GM18870 (cell line): Measurements from ENCODE around the gene MS4A15.
A peak's percentile ranks its signal among the peaks of the same experiment; 100 is the strongest.
"Not testable (repeated sequence)": the region's sequence is repeated elsewhere in the genome, so short reads cannot be mapped to it uniquely, and the experiment has no call there.

ENCODE experiments used
- ATAC-seq: cut with Tn5 transposase; IDR thresholded peaks from one replicate; pipeline ENCODE4 v1.9.1; 2021; ENCODE audit warnings: moderate library complexity; ENCODE audit not compliant: unreplicated experiment

Gene MS4A15

GRCh38 chr11:60753309-60753708 lies 3.4 kb upstream of the MS4A15 start:
- ATAC-seq, result no peak

- ATAC-seq, result no peak
These were observed 1.8 kb upstream of the MS4A15 start for GRCh38 chr11:60754887-60755286.

GRCh38 chr11:60757231-60757800 lies 649 bp downstream of the MS4A15 start:
- ATAC-seq, result no peak

GRCh38 chr11:60758671-60759070 lies 2.0 kb downstream of the MS4A15 start:
- not testable (repeated sequence) for ATAC-seq

- not testable (repeated sequence) for ATAC-seq
These were observed 3.0 kb downstream of the MS4A15 start for GRCh38 chr11:60759438-60760225.

GRCh38 chr11:60761436-60762190 lies 4.9 kb downstream of the MS4A15 start:
- ATAC-seq, result peak; percentile 31

GRCh38 chr11:60762851-60763691 lies 6.4 kb downstream of the MS4A15 start:
- peak; percentile 61 for ATAC-seq

- ATAC-seq, result peak; percentile 40
These were observed 7.2 kb downstream of the MS4A15 start for GRCh38 chr11:60763692-60764369.

GRCh38 chr11:60764879-60765278 lies 8.2 kb downstream of the MS4A15 start:
- no peak for ATAC-seq

- ATAC-seq, result no peak
These were observed 8.7 kb downstream of the MS4A15 start for GRCh38 chr11:60765355-60765754.

- ATAC-seq, result no peak
These were observed 9.9 kb downstream of the MS4A15 start for GRCh38 chr11:60766547-60766946.

GRCh38 chr11:60767388-60767811 lies 10.7 kb downstream of the MS4A15 start:
- ATAC-seq, result no peak

- no peak for ATAC-seq
These were observed 11.5 kb downstream of the MS4A15 start for GRCh38 chr11:60768202-60768601.

GRCh38 chr11:60769273-60769672 lies 12.6 kb downstream of the MS4A15 start:
- no peak for ATAC-seq

- no peak for ATAC-seq
These were observed 13.1 kb downstream of the MS4A15 start for GRCh38 chr11:60769811-60770210.

GRCh38 chr11:60771146-60771545 lies 14.5 kb downstream of the MS4A15 start:
- no peak for ATAC-seq

- no peak for ATAC-seq
These were observed 15.3 kb downstream of the MS4A15 start for GRCh38 chr11:60771879-60772525.

- no peak for ATAC-seq
These were observed 16.0 kb downstream of the MS4A15 start for GRCh38 chr11:60772666-60773065.

GRCh38 chr11:60774726-60775125 lies 18.1 kb downstream of the MS4A15 start:
- no peak for ATAC-seq

GRCh38 chr11:60775420-60775961 lies 18.8 kb downstream of the MS4A15 start:
- peak; percentile 69 for ATAC-seq
